Endothelial cell of umbilical vein (primary cell): ENCODE measurements around the gene NRXN3. TPM values are rescaled to one million over a fixed set of nuclear protein-coding genes. Genes with fewer than 3 reads are reported as not detected.

Experiments
- BruUV-seq: library from RNA; stranded (reverse); fragments of 400-500 nt; replicated peaks from 2 replicates; lab custom pipeline; 2021; lab: Mats Ljungman, UMichigan
- CTCF ChIA-PET: fragments of 300-600, 350-600 bp; sonication (Branson Sonifier 250); formaldehyde crosslinking; loops from one replicate; lab custom pipeline; 2021; ENCODE audit warnings: antibody characterized with exemption, inconsistent platforms; lab: Charles Lee
- POLR2A ChIA-PET: fragments of 300-600, 350-600 bp; sonication (Branson Sonifier 250); formaldehyde crosslinking; loops from one replicate; lab custom pipeline; 2021; ENCODE audit warnings: antibody characterized with exemption, inconsistent platforms; lab: Charles Lee
- DNase-seq: peaks from one replicate; pipeline ENCODE4 v3.0.0-alpha.2; 2011; ENCODE audit warnings: low read depth, low spot score
- FAIRE-seq: peaks from 2 replicates; lab custom pipeline; 2011; peaks lifted over from hg19 to GRCh38; lab: Jason Lieb, UNC
- H2AFZ ChIP-seq: 2 replicates; pipeline ENCODE4 v1.6.0; 2012; ENCODE audit warnings: low read depth, low read length, control low read depth, inconsistent platforms
- H3K27ac ChIP-seq: 2 replicates; pipeline ENCODE4 v1.5.1; 2011; ENCODE audit warnings: low read depth, mild to moderate bottlenecking, control low read depth, low read length, moderate library complexity; ENCODE audit not compliant: insufficient read depth
- H3K27me3 ChIP-seq, 2 experiments: 2 replicates each; pipeline versions ENCODE4 v1.6.0 to v1.6.1; 2011; ENCODE audit warnings: low read length in 2 of 2, mixed read lengths in 1 of 2; ENCODE audit not compliant: control insufficient read depth in 2 of 2, insufficient read depth in 2 of 2
- H3K36me3 ChIP-seq, 2 experiments: 2 replicates in 1 of 2; 3 replicates in 1 of 2; pipeline ENCODE4 v1.5.1; 2011; ENCODE audit warnings: low read length in 2 of 2, mild to moderate bottlenecking in 1 of 2, moderate library complexity in 1 of 2; ENCODE audit not compliant: control insufficient read depth in 2 of 2, insufficient read depth in 2 of 2; ENCODE audit errors: extremely low read depth in 1 of 2
- H3K4me1 ChIP-seq: 3 replicates; pipeline ENCODE4 v1.5.1; 2011; ENCODE audit warnings: mild to moderate bottlenecking, low read length; ENCODE audit not compliant: control insufficient read depth, insufficient read depth; ENCODE audit errors: extremely low read depth
- H3K4me2 ChIP-seq: 2 replicates; pipeline ENCODE4 v1.6.1; 2011; ENCODE audit warnings: low read length, control low read depth, mixed read lengths; ENCODE audit not compliant: insufficient read depth
- H3K4me3 ChIP-seq, 3 experiments: fragments of 200-600 bp in 1 of 3; sonication (generic), shearing (Covaris generic) in 1 of 3; replicated peaks in 1 of 3; 2 replicates each; pipeline ENCODE4 v1.5.1; 2011 to 2016; ENCODE audit warnings: control low read depth in 3 of 3, low read length in 3 of 3, mild to moderate bottlenecking in 2 of 3, inconsistent platforms in 1 of 3, low read depth in 1 of 3, moderate library complexity in 1 of 3; ENCODE audit not compliant: insufficient read depth in 1 of 3
- H3K79me2 ChIP-seq: 2 replicates; pipeline ENCODE4 v1.6.0; 2012; ENCODE audit warnings: low read length, inconsistent platforms; ENCODE audit not compliant: control insufficient read depth, insufficient read depth
- H3K9ac ChIP-seq: replicated peaks from 2 replicates; pipeline ENCODE3; 2011; ENCODE audit warnings: low read length, control low read depth; ENCODE audit not compliant: insufficient read depth; ENCODE audit errors: extremely low read depth
- H3K9me1 ChIP-seq: replicated peaks from 3 replicates; pipeline ENCODE4 v1.6.0; 2011; ENCODE audit warnings: mild to moderate bottlenecking, low read length; ENCODE audit not compliant: control insufficient read depth, insufficient read depth; ENCODE audit errors: extremely low read depth
- H3K9me3 ChIP-seq: replicated peaks from 2 replicates; pipeline ENCODE4 v1.5.1; 2012; ENCODE audit warnings: low read length, inconsistent platforms; ENCODE audit not compliant: control insufficient read depth, insufficient read depth
- H4K20me1 ChIP-seq: replicated peaks from 2 replicates; pipeline ENCODE3; 2011; ENCODE audit warnings: mild to moderate bottlenecking, low read length; ENCODE audit not compliant: control insufficient read depth, insufficient read depth; ENCODE audit errors: extremely low read depth
- CTCF ChIP-seq, 2 donors: IDR thresholded peaks; 1 replicate in 1 of 2; 2 replicates in 1 of 2; pipeline ENCODE4 v1.5.1; 2011; ENCODE audit warnings: low read length in 2 of 2, mild to moderate bottlenecking in 2 of 2, moderate library complexity in 2 of 2, control low read depth in 1 of 2, inconsistent platforms in 1 of 2, low read depth in 1 of 2; ENCODE audit not compliant: insufficient read depth in 1 of 2; ENCODE audit errors: extremely low read depth in 1 of 2
- EZH2 ChIP-seq: IDR thresholded peaks from 2 replicates; pipeline ENCODE4 v1.6.1; 2012; ENCODE audit warnings: borderline replicate concordance, low read depth, mild to moderate bottlenecking, moderate library complexity, low read length, inconsistent platforms; ENCODE audit not compliant: severe bottlenecking
- FOS ChIP-seq: IDR thresholded peaks from 2 replicates; pipeline ENCODE4 v1.6.1; 2011; ENCODE audit warnings: mild to moderate bottlenecking, low read length, moderate library complexity, borderline replicate concordance; ENCODE audit not compliant: insufficient read depth
- GATA2 ChIP-seq: IDR thresholded peaks from 2 replicates; pipeline ENCODE4 v1.7.0; 2011; ENCODE audit warnings: low read depth, mild to moderate bottlenecking, moderate library complexity, mixed read lengths, low read length; ENCODE audit not compliant: insufficient read length, insufficient read depth
- JUN ChIP-seq: IDR thresholded peaks from 2 replicates; pipeline ENCODE4 v1.6.1; 2011; ENCODE audit warnings: borderline replicate concordance, low read depth; ENCODE audit not compliant: insufficient read length, insufficient read depth
- MYC ChIP-seq: IDR thresholded peaks from one replicate; pipeline ENCODE4 v1.6.1; 2011; ENCODE audit warnings: mild to moderate bottlenecking, low read depth, low read length
- POLR2A ChIP-seq: IDR thresholded peaks from 2 replicates; pipeline ENCODE4 v1.6.1; 2012; ENCODE audit warnings: low read depth, mild to moderate bottlenecking, control low read depth, low read length
- POLR2AphosphoS5 ChIP-seq: IDR thresholded peaks from 2 replicates; pipeline ENCODE4 v1.6.1; 2012; ENCODE audit warnings: low read depth, mild to moderate bottlenecking, control low read depth, low read length, moderate library complexity; ENCODE audit not compliant: insufficient read depth
- dilution Hi-C: fragments of 300-500 bp; cut with MboI; formaldehyde crosslinking; loops from one replicate; pipeline ENCODE4 v1.15.0; 2019; ENCODE audit warnings: low sequenced_read_pairs; ENCODE audit not compliant: extremely low pct_ligation_motif_present
- intact Hi-C: fragments of 100-400 bp; cut with micrococcal nuclease; formaldehyde crosslinking; loops from one replicate; pipeline ENCODE4 v1.10.0; 2022
- polyA plus RNA-seq, 4 experiments: library from polyadenylated mRNA; depleted of rRNA in 3 of 4; stranded (reverse) in 3 of 4; unstranded in 1 of 4; fragments of >200 nt; gene quantifications; 2 replicates each; pipeline versions ENCODE4 v1.2.1 to v1.2.3, GENCODE V29; 2011 to 2012; ENCODE audit warnings: missing spikeins in 1 of 4
- total RNA-seq: library from RNA; stranded (reverse); gene quantifications from 2 replicates; pipeline ENCODE4 v1.2.3, GENCODE V29; 2021
- TF ChIP-seq, protein P1 (sequence below): IDR thresholded peaks from 2 replicates; pipeline ENCODE4 v1.6.1; 2011; ENCODE audit not compliant: insufficient read depth, insufficient read length

Gene NRXN3
- total and polyA plus RNA-seq, 2 donors (not counting 3 experiments of a cell fraction or from before 2014, with no cell fraction given) = 0.72 to 4.2 TPM

GRCh38 chr14:78946949-78947348 lies 776.8 kb downstream of the NRXN3 start:
- H3K9ac ChIP-seq = no peak overlapping the region
- CTCF ChIA-PET = interaction anchor here (1.2 to 4.9 kb wide), 2 partner anchors 13 to 1925 kb away, joined by 3 to 41 read pairs; no protein-coding TSS in a partner anchor
- dilution Hi-C loops (no loop called here), intact Hi-C loops (no loop called here)
- TF ChIP-seq, protein P1, sequence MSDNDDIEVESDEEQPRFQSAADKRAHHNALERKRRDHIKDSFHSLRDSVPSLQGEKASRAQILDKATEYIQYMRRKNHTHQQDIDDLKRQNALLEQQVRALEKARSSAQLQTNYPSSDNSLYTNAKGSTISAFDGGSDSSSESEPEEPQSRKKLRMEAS = no peak
- TF ChIP-seq MYC = no peak
- no peak for TF ChIP-seq POLR2A
- TF ChIP-seq GATA2 = no peak
- TF ChIP-seq FOS = no peak
- TF ChIP-seq JUN = no peak
- no peak for TF ChIP-seq POLR2AphosphoS5
- no peak for TF ChIP-seq EZH2
- no peak for TF ChIP-seq CTCF (IDR thresholded peaks at IDR 0.05; ENCODE audit: extremely low read depth in 1 of 2, insufficient read depth in 1 of 2, low read depth in 1 of 2, low read length in 2 of 2)
- no peak overlapping the region for H2AFZ ChIP-seq
- no TSS peak for BruUV-seq
- POLR2A ChIA-PET = no interaction called here
- DNase-seq (no peak), FAIRE-seq (no peak)
- H4K20me1 ChIP-seq = no peaks in the 10 kb centered on the region
- no peak overlapping the region for H3K4me3 ChIP-seq
- no peaks in the 10 kb centered on the region for H3K79me2 ChIP-seq
- peaks cover 5 to 6% of the 10 kb centered on the region in 2 experiments for H3K27me3 ChIP-seq
- no peaks in the 10 kb centered on the region for H3K36me3 ChIP-seq
- no peak overlapping the region for H3K27ac ChIP-seq
- H3K4me2 ChIP-seq = no peak overlapping the region
- H3K9me1 ChIP-seq = no peaks in the 10 kb centered on the region
- no peaks in the 10 kb centered on the region for H3K9me3 ChIP-seq
- H3K4me1 ChIP-seq = peaks cover 14% of the 10 kb centered on the region
